GM19351 (cell line): ENCODE measurements around the gene IL36RN.
"Not testable (repeated sequence)": the region's sequence is repeated elsewhere in the genome, so short reads cannot be mapped to it uniquely, and the experiment has no call there.

Experiments used
- ATAC-seq: cut with Tn5 transposase; IDR thresholded peaks from one replicate; pipeline ENCODE4 v1.9.1; 2021; ENCODE audit warnings: mild to moderate bottlenecking, moderate library complexity; ENCODE audit not compliant: unreplicated experiment

IL36RN gene

GRCh38 chr2:113072584-113072983 lies 13.6 kb downstream of the IL36RN start:
- no peak for ATAC-seq

GRCh38 chr2:113073325-113073834 lies 14.4 kb downstream of the IL36RN start:
- no peak for ATAC-seq

GRCh38 chr2:113075030-113075429 lies 16.0 kb downstream of the IL36RN start:
- ATAC-seq: no peak

DNA sequence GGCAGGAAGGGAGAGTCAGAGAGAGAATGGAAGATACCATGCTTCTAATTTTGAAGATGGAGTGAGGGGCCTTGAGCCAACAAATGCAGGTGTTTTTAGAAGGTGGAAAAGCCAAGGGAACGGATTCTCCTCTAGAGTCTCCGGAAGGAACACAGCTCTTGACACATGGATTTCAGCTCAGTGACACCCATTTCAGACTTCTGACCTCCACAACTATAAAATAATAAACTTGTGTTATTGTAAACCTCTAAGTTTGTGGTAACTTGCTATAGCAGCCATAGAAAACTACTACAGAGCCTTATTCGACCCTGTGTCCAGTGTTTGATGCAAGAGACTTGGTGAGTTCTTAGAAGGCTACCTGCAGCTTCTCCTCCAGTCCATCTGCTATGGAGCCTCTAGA lies 16.6 kb downstream of the IL36RN start:
- ATAC-seq: no peak

GRCh38 chr2:113076954-113077669 lies 18.1 kb downstream of the IL36RN start:
- no peak for ATAC-seq

DNA sequence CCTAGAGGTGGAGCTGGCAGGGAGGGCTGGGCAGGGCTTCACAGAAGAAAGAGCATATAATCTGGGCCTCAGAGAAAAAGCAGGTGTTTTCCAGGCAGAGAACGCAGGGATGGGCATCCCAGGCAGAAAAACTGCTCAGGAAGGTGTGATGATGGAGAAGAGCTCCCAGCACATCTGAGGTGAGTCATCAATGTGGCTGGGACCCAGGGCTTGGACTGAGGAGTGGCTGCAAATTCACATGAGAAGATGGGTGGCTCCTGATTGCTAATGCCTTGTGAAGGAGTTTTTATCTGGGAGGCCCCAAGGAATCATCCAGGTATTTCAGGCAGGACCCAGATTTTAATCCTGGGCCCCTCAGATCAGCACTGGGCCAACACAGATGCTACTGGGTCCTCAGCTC lies 18.9 kb downstream of the IL36RN start:
- no peak for ATAC-seq

DNA sequence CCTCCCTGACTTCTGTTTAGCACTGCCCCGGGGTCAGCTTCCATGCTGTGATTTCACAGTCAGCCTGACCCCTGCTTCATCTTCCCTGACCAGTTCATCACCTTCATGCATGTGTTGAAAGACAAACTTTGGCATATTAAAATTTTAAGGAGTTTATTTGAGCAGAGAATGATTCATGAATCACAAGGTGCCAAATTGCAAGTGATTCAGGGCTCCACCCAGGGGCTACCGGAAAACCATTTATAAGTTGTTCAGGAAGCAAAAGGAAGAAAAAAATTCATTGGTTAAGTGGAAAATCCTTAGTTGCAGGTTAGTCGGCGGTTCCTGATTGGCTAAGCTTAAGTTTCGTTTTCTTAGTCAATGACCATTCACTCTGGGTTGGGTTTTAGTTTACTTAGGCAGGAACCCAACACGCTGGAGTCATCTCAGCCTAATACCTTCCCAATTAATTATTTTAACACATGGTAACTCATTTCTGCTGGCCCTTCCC lies 19.4 kb downstream of the IL36RN start:
- ATAC-seq: no peak

- ATAC-seq: no peak
These were observed 20.1 kb downstream of the IL36RN start for GRCh38 chr2:113079131-113079530.

DNA sequence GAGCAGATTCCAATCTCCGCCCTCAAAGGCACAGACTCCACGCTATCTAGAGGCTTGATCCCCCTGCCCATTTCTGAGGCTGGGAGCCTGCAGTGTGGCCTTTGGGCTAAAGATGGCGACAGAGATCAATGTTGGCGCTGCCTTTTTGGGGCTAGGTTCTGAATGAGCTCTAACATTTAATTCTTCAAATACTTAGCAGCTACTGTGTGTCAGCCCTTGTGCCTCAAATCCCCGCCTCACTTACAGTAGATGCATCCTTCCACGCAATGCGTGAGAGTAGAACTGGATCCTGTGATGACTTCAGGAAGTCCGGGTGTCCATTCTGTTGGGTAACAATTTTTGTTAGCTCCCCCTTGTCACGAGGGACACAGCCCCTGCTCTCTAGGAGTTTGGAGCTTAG lies 21.1 kb downstream of the IL36RN start:
- ATAC-seq: peak; percentile 72

DNA sequence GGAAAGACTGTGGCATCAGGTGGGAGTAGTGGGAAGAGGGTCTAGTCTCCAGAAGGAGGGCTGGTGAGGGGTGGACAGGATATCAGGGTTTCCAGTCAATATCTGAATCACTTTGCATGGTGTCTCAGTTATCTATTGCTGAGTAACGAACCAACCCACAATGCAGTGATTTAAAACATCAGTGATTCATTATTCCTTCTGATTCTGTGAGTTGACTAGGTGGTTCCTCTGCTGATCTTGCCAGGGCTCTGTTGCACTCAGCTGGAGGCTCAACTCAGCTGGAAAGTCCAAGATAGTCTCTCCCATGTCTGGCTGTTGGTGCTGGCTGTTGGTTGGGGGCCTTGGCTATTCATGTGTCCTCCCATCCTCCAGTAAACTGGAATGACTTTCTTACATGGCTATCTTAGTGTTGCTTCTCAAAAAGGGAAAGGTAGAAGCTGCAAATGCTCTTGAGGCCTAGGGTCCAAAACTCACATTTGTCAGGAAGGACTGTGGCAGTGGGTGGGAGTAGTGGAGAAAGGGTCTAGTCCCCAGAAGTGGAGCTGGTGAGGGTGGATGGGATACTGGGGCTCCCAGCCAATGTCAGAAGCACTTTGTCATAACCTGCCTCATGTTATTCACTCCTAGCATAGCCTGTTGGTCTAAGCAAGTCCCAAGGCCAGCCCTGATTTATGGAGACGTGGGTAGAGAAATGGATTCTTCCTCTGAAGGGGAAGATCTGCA lies 22.7 kb downstream of the IL36RN start:
- ATAC-seq: no peak

DNA sequence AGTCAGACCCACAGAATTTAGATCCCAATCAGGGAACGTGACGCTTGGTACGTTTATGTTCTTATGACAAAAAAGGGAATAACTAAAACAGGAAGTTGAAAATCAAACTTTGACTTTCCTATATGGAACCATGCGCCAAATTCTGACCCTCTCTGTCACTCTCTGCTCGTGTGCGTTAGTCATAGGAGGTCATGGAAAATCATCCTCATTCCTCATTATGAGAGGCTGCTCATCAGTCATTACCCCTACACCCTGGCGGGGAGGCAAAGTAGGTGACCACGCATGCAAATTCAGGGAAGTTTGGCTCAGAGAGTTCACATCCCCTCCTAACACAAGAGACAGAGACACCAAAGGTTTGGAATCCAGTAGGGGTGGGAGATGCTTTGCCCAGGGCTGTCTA lies 24.3 kb downstream of the IL36RN start:
- ATAC-seq: no peak

DNA sequence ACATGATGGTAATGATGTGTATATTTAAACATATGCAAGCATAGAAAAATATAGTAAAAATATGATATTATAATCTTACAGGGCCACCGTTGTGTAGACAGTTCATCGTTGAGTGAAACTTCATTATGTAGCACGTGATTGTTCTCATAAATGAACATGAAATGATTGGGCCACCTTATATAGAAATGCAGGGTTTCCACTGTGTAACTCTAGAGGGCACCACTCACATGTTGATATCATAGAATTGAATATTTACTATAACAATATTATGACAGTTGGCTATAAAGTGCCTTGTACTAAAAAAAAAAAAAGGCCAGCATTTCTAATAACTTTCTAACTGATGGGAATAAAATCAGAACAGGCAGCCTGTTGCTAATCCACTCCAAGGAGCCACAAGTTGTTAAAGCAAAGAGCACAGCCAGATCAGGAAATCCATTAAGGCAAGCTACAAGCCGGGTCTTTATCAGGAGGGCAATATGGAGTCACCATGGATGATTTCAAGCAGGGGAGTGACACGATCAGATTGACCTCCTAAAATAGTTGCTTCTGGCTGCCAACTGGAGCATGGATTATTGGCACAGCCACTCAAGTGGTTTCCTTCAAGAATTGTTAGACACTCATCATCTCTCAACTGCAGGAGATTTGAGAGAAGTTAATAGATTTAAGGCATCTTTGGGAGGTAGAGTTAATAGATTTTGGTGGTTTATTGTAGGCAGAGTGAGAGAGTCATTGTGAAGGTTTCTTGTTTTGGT lies 25.4 kb downstream of the IL36RN start:
- no peak for ATAC-seq

DNA sequence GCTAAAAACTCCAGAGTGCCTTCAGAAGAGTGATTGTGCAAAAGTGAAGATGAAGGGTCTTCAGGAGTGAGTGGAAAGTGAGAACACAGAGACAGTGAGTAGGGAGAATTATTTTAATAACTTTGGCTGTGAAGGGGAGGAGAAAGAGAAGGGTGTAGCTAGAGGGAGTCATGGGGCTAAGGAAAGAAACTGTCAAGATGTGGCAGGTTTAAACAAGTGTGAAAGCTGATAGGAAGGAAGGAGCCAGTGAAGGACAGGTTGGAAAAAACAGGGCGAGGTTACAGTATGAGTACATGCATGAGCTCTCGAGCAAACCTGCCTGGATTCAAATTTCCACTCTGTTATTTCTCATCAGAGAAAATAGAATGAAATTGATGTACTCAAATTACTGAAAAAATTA lies 26.5 kb downstream of the IL36RN start:
- ATAC-seq: no peak

- no peak for ATAC-seq
These were observed 29.4 kb downstream of the IL36RN start for GRCh38 chr2:113088213-113088992.

DNA sequence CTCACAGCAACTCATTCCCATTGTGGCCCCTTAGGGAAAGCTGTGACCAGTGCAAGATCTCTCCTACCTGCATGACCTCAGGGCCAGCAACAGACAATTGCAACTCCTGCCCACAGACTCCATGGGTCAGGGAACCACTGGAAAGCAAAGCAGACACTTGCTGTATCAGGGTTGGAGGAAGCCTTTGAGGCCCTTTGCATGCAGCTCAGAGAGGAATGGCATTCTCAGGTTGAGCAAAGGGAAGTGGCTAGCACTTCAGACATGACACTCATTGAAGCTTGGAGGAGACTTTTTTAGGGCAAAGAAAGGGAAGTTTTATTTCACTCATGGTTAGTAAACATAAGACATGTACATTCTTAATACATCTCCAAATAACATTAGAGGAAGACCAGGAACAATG lies 30.9 kb downstream of the IL36RN start:
- no peak for ATAC-seq

- ATAC-seq: no peak
These were observed 32.4 kb downstream of the IL36RN start for GRCh38 chr2:113091231-113091896.

DNA sequence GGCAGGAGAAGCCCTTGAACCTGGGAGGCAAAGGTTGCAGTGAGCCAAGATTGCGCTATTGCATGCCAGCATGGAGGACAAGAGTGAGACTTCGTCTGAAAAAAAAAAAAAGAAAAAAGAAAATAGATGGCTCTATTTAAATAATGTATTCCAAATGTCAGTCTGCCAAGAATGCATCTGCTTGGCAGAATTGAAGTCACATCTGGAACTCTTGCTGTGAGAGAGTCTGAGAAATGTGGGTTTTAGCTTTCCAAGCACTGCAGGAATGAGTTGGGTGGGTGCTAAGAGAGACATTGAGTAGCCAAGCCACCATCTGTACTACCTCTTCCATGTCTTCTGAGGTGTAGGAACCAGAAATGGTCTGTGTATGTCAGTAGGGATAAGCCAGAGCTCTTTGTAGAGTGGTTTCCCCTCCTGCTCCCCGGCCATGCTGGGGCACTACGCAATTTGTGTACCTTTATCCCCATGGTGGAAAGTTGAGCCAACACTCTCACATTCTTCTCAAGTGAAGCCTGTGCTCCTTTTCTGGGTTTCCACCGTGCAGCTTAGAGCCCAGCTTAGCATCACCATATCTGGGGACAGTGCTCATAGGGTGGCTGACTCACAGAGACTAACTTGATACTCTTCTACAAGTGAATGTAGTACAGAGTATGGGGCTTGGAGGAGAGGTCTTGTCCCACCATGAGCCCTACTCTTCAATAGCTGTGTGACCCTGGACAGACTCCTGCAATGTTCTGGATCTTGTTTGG lies 34.0 kb downstream of the IL36RN start:
- no peak for ATAC-seq

DNA sequence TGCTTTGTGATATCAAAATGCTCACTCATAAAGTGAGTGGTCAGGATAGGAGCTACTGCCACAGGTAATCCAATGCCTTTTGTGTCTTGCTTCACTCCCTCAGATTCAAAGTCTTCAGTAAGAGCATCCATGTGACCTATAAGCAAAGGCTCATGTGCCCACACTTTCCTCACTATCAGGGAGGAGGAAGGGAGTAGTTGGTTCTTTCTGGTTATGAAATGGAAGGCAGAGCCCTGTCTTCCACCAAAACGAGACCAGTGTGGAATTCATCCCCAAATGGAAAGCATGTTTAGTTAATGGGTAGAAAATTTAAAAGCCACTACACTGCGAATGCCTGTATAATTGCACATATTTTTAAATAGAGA lies 34.6 kb downstream of the IL36RN start:
- ATAC-seq: no peak

DNA sequence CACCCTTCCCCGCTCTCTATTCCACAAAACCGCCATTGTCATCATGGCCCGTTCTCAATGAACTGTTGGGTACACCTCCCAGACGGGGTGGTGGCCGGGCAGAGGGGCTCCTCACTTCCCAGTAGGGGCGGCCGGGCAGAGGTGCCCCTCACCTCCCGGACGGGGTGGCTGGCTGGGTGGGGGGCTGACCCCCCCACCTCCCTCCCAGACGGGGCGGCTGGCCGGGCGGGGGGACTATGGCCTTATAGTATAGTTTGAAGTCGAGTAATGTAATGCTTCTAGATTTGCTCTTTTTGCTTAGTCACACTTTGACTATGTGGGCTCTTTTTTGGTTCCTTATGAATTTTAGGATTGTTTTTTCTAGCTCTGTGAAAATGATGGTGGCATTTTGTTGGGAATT lies 37.3 kb downstream of the IL36RN start:
- not testable (repeated sequence) for ATAC-seq
